Measurements from ENCODE around the gene PPP6C.

The PPP6C gene

GRCh38 chr9:125103770-125104460, 85.7 kb downstream of the PPP6C start:
- FAIRE-seq: no peak
- no peak for TF ChIP-seq TAF1 (IDR thresholded peaks at IDR 0.05; ENCODE audit: borderline replicate concordance, low read depth, low read length)
- no peak for TF ChIP-seq POLR2A (IDR thresholded peaks at IDR 0.05; ENCODE audit: low read depth, low read length)
- no peak for TF ChIP-seq POLR2AphosphoS5 (IDR thresholded peaks at IDR 0.05; ENCODE audit: low read depth, low read length)

GRCh38 chr9:125103021-125103420, 86.6 kb downstream of the PPP6C start:
- no peak for TF ChIP-seq TAF1 (IDR thresholded peaks at IDR 0.05; ENCODE audit: borderline replicate concordance, low read depth, low read length)
- TF ChIP-seq POLR2AphosphoS5 (IDR thresholded peaks at IDR 0.05; ENCODE audit: low read depth, low read length): no peak
- no peak for TF ChIP-seq POLR2A (IDR thresholded peaks at IDR 0.05; ENCODE audit: low read depth, low read length)
- FAIRE-seq (no peak), DNase-seq (ENCODE audit: insufficient read length) (no peak)

More at GRCh38 chr9:125103770-125104460, 85.7 kb downstream of the PPP6C start:
- no peak for DNase-seq (ENCODE audit: insufficient read length)

GRCh38 chr9:125100822-125101221, 88.8 kb downstream of the PPP6C start:
- FAIRE-seq (no peak), DNase-seq (ENCODE audit: insufficient read length) (no peak)
- TF ChIP-seq POLR2A (IDR thresholded peaks at IDR 0.05; ENCODE audit: low read depth, low read length): no peak
- no peak for TF ChIP-seq POLR2AphosphoS5 (IDR thresholded peaks at IDR 0.05; ENCODE audit: low read depth, low read length)
- no peak for TF ChIP-seq TAF1 (IDR thresholded peaks at IDR 0.05; ENCODE audit: borderline replicate concordance, low read depth, low read length)

GRCh38 chr9:125099816-125100215, 89.8 kb downstream of the PPP6C start:
- TF ChIP-seq POLR2A (IDR thresholded peaks at IDR 0.05; ENCODE audit: low read depth, low read length): no peak
- TF ChIP-seq TAF1 (IDR thresholded peaks at IDR 0.05; ENCODE audit: borderline replicate concordance, low read depth, low read length): no peak
- TF ChIP-seq POLR2AphosphoS5 (IDR thresholded peaks at IDR 0.05; ENCODE audit: low read depth, low read length): no peak
- FAIRE-seq: no peak
- DNase-seq (ENCODE audit: insufficient read length): no peak
